Kidney (tissue), 14 donors: ENCODE data around the gene GAS7. TPM values are rescaled to one million over a fixed set of nuclear protein-coding genes. Genes with fewer than 3 reads are reported as not detected.

Experiments
- DNase-seq, 5 donors: peaks; one replicate each; pipeline ENCODE4 v3.0.0-alpha.2; 2013 to 2020
- FAIRE-seq: peaks from 2 replicates; lab custom pipeline; 2012; peaks lifted over from hg19 to GRCh38; lab: Jason Lieb, UNC
- H3K27ac ChIP-seq, 2 donors: one replicate each; pipeline ENCODE4 v1.7.0; 2013; ENCODE audit warnings: low read depth in 2 of 2, low read length in 2 of 2, inconsistent platforms in 1 of 2
- H3K27me3 ChIP-seq: one replicate; pipeline ENCODE4 v1.7.1; 2013; ENCODE audit warnings: low read length, inconsistent platforms; ENCODE audit not compliant: control insufficient read depth, insufficient read depth
- H3K36me3 ChIP-seq, 3 donors: one replicate each; pipeline versions ENCODE4 v1.7.0 to v1.7.1; 2013; ENCODE audit warnings: low read length in 3 of 3, control low read depth in 1 of 3, inconsistent platforms in 1 of 3; ENCODE audit not compliant: insufficient read depth in 3 of 3, control insufficient read depth in 2 of 3
- H3K4me1 ChIP-seq, 3 donors: one replicate each; pipeline versions ENCODE4 v1.7.0 to v1.7.1; 2013; ENCODE audit warnings: low read length in 3 of 3, inconsistent platforms in 1 of 3, low read depth in 1 of 3; ENCODE audit not compliant: control insufficient read depth in 2 of 3, insufficient read depth in 2 of 3
- H3K4me3 ChIP-seq, 3 donors: one replicate each; pipeline versions ENCODE4 v1.7.0 to v1.8.1; 2013; ENCODE audit warnings: low read length in 3 of 3, control low read depth in 1 of 3, inconsistent platforms in 1 of 3
- H3K9ac ChIP-seq, 3 donors: one replicate each; pipeline versions ENCODE4 v1.7.0 to v1.7.1; 2013; ENCODE audit warnings: low read length in 3 of 3, control low read depth in 1 of 3, inconsistent platforms in 1 of 3
- H3K9me3 ChIP-seq, 3 donors: one replicate each; pipeline versions ENCODE4 v1.7.0 to v1.7.1; 2013; ENCODE audit warnings: low read length in 3 of 3, control low read depth in 1 of 3, inconsistent platforms in 1 of 3; ENCODE audit not compliant: control insufficient read depth in 2 of 3, insufficient read depth in 1 of 3
- intact Hi-C: fragments of 100-400 bp; cut with DNase I; formaldehyde crosslinking; loops from one replicate; pipeline ENCODE4 v1.11.1; 2022
- polyA plus RNA-seq: library from polyadenylated mRNA; stranded (reverse); fragments of 350-450 nt; fragmentation: Illumina TruSeq; extraction: RNeasy Lipid Tissue Mini Kit (QIAGEN cat#74804); gene quantifications from one replicate; pipeline ENCODE4 v1.2.3, GENCODE V29; 2014; ENCODE audit warnings: low read depth, low replicate concordance; ENCODE audit not compliant: insufficient read depth
- total RNA-seq: library from RNA; stranded (reverse); fragmentation: NEBNext Ultra II Directional; extraction: Animal tissue kit (Norgen Biotek cat#: 25700); gene quantifications from one replicate; pipeline ENCODE4 v1.2.1, GENCODE V29; 2021
- TF ChIP-seq, protein P1 (sequence below): IDR thresholded peaks from 3 replicates; pipeline ENCODE4 v1.5.1; 2012; ENCODE audit warnings: mild to moderate bottlenecking, moderate library complexity, borderline replicate concordance; ENCODE audit not compliant: insufficient read depth; ENCODE audit errors: extremely low read depth
- donor health status: control.
- donor health status: control.
- donor health status: control.
- donor health status: control.
- donor health status: control.
- donor health status: DM: yes; HTN: yes; CAD: no.
- donor health status: Normal renal cell carcinoma (clear cell type).

Gene GAS7
- total and polyA plus RNA-seq, 2 donors from 2014 or later, result 1.1 to 20.5 TPM

DNA sequence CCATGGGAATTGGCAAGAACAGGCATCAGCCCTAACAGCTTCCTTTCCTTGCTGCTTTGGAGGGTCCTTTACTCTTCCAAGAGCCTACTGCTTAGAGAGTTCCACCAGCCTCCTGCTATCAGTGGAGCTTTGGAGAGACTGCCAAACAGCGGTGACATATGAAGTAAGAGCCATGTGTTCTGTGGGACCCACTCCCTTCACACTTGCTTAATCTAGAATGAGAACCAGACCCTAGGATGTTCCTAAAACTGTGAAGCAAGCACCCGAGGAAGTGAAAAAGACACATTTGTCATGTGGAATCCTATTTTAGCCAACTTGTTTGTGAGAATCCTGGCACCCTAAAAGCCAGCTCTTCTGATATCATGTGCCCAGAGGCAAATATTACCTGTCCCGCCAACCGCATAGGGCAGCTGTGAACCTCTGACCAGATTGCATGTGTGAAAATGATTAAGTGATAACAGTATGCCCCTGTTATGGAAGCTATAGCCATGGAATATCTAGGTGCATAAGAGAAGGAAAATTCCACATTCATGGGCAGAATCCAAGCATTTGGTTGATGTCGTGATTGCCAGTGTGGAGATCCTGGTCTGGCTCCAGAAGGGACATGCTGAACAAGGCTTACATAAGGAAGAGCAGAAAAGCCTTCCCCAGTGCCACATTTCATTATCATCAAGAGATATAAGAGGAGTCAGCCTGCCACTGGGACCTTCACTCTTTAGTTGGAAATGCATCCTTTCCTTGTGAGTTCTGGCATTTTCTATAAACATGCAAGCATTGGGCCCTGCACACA is 312.1 kb downstream of the GAS7 start:
- H3K9ac ChIP-seq, result no peak overlapping the region
- intact Hi-C loops, result no loop called here
- DNase-seq (no peak), FAIRE-seq (no peak)
- no peaks in the 10 kb centered on the region for H3K36me3 ChIP-seq
- H3K4me3 ChIP-seq, result no peak overlapping the region
- H3K27me3 ChIP-seq, result no peaks in the 10 kb centered on the region
- no peak overlapping the region for H3K27ac ChIP-seq
- TF ChIP-seq, protein P1, sequence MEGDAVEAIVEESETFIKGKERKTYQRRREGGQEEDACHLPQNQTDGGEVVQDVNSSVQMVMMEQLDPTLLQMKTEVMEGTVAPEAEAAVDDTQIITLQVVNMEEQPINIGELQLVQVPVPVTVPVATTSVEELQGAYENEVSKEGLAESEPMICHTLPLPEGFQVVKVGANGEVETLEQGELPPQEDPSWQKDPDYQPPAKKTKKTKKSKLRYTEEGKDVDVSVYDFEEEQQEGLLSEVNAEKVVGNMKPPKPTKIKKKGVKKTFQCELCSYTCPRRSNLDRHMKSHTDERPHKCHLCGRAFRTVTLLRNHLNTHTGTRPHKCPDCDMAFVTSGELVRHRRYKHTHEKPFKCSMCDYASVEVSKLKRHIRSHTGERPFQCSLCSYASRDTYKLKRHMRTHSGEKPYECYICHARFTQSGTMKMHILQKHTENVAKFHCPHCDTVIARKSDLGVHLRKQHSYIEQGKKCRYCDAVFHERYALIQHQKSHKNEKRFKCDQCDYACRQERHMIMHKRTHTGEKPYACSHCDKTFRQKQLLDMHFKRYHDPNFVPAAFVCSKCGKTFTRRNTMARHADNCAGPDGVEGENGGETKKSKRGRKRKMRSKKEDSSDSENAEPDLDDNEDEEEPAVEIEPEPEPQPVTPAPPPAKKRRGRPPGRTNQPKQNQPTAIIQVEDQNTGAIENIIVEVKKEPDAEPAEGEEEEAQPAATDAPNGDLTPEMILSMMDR, result no peak
- peaks cover 0 to 10% (median 3%) of the 10 kb centered on the region in 3 donors for H3K9me3 ChIP-seq
- no peaks in the 10 kb centered on the region for H3K4me1 ChIP-seq

DNA sequence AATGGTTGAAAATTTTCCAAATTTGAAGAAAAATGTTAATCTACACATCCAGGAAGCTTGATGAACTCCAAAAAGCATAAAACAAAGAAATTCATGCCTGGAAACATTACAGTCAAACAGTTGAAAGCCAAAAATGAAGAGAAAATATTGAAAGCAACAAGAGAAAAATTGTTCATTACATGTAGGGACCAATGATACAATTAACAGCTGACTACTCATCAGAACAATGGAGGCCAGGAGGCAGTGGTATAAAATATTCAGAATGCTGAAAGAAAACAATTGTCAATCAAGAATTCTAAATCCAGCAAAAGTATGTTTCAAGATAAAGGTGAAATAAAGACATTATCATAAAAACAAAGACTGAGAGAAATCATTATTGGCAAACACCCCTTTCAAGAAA is 315.0 kb downstream of the GAS7 start:
- no peaks in the 10 kb centered on the region for H3K27me3 ChIP-seq
- FAIRE-seq (no peak), DNase-seq (no peak)
- no peak overlapping the region for H3K4me3 ChIP-seq
- H3K9ac ChIP-seq, result no peak overlapping the region
- TF ChIP-seq, protein P1, result no peak
- H3K36me3 ChIP-seq, result no peaks in the 10 kb centered on the region
- H3K27ac ChIP-seq, result no peak overlapping the region
- intact Hi-C loops, result no loop called here
- peaks cover 0 to 10% (median 3%) of the 10 kb centered on the region in 3 donors for H3K9me3 ChIP-seq
- H3K4me1 ChIP-seq, result no peaks in the 10 kb centered on the region

DNA sequence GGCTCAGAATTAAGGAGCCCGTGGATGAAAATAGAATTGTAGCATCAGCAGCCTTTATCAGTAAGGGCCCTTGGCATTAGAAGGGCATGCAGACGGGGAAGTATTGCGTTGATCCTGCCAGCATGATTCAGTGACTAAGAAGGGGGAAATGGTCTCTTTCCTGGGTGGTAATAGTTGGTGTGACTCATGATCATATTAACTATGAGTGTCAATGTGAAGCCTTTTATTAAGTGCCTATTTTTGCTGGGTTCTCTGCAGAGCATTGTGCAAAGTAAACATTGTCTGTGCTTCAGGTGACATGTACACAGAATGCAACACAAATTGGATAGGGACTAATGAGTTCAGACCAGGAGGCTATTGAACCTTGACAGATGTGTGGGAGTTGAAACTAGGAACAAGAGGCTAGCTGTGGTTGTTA is 317.8 kb downstream of the GAS7 start:
- Histone ChIP-seq H3K9ac (no peak overlapping the region), H3K4me1 (no peaks in the 10 kb centered on the region), H3K27me3 (no peaks in the 10 kb centered on the region), H3K9me3 (peaks cover 0 to 10% (median 3%) of the 10 kb centered on the region in 3 donors), H3K4me3 (no peak overlapping the region), H3K27ac (no peak overlapping the region), H3K36me3 (no peaks in the 10 kb centered on the region)
- TF ChIP-seq, protein P1, result no peak
- FAIRE-seq (no peak), DNase-seq (peak in 2 of 5 donors; percentile 32 to 34)
- intact Hi-C loops, result no loop called here
